MM.1S (cell line): ENCODE data around the gene DMBX1.

Source experiments
- DNase-seq: peaks from one replicate; pipeline ENCODE4 v3.0.0-alpha.2; 2015
- H2AFZ ChIP-seq: fragments of 300-600 bp; sonication (generic); 2 replicates; pipeline ENCODE4 v1.6.0; 2016; ENCODE audit warnings: antibody characterized with exemption, low read length
- H3F3A ChIP-seq: fragments of 300-600 bp; sonication (generic); 2 replicates; pipeline ENCODE4 v1.6.1; 2016; ENCODE audit warnings: mild to moderate bottlenecking, antibody characterized with exemption, low read length, moderate library complexity, mixed read lengths; ENCODE audit not compliant: insufficient read depth
- H3K27ac ChIP-seq: fragments of 300-600 bp; sonication (generic); 2 replicates; pipeline ENCODE4 v1.5.1; 2016; ENCODE audit warnings: mild to moderate bottlenecking, low read length
- H3K27me3 ChIP-seq: fragments of 300-600 bp; sonication (generic); replicated peaks from 2 replicates; pipeline ENCODE4 v1.6.0; 2016; ENCODE audit warnings: low read length; ENCODE audit not compliant: insufficient read depth
- H3K36me3 ChIP-seq: fragments of 300-600 bp; sonication (generic); replicated peaks from 2 replicates; pipeline ENCODE4 v1.6.1; 2016; ENCODE audit warnings: mild to moderate bottlenecking, low read length, mixed read lengths; ENCODE audit not compliant: insufficient read depth
- H3K4me1 ChIP-seq: fragments of 300-600 bp; sonication (generic); 2 replicates; pipeline ENCODE4 v1.6.1; 2016; ENCODE audit warnings: low read length, mixed read lengths
- H3K4me2 ChIP-seq: fragments of 300-600 bp; sonication (generic); 2 replicates; pipeline ENCODE4 v1.6.0; 2016; ENCODE audit warnings: low read depth, low read length
- H3K4me3 ChIP-seq: fragments of 300-600 bp; sonication (generic); 2 replicates; pipeline ENCODE4 v1.5.1; 2016; ENCODE audit warnings: low read length, mixed read lengths
- H3K79me2 ChIP-seq: fragments of 300-600 bp; sonication (generic); 2 replicates; pipeline ENCODE4 v1.6.1; 2016; ENCODE audit warnings: mixed run types, low read length, mixed read lengths
- H3K9ac ChIP-seq: fragments of 300-600 bp; sonication (generic); 2 replicates; pipeline ENCODE4 v1.6.1; 2016; ENCODE audit warnings: low read length, mixed read lengths
- H3K9me2 ChIP-seq: fragments of 300-600 bp; sonication (generic); replicated peaks from 2 replicates; pipeline ENCODE4 v1.6.1; 2016; ENCODE audit warnings: mild to moderate bottlenecking, low read length, mixed read lengths; ENCODE audit not compliant: insufficient read depth
- H3K9me3 ChIP-seq: fragments of 300-600 bp; sonication (generic); replicated peaks from 2 replicates; pipeline ENCODE4 v1.6.1; 2016; ENCODE audit warnings: mild to moderate bottlenecking, low read length, mixed read lengths; ENCODE audit not compliant: insufficient read depth
- H4K20me1 ChIP-seq: fragments of 300-600 bp; sonication (generic); 2 replicates; pipeline ENCODE4 v1.6.1; 2016; ENCODE audit warnings: mild to moderate bottlenecking, low read length, moderate library complexity, mixed read lengths; ENCODE audit not compliant: insufficient read depth
- EZH2 ChIP-seq: fragments of 300-600 bp; sonication (generic); optimal IDR thresholded peaks from 2 replicates; pipeline ENCODE3; 2017; ENCODE audit warnings: low read depth, mild to moderate bottlenecking, antibody characterized with exemption, low read length, mixed read lengths
- EZH2phosphoT487 ChIP-seq: fragments of 300-600 bp; sonication (generic); IDR thresholded peaks from 2 replicates; pipeline ENCODE4 v1.6.1; 2018; ENCODE audit warnings: antibody characterized with exemption, low read length
- TF ChIP-seq, protein P1 (sequence below): fragments of 300-600 bp; sonication (generic); IDR thresholded peaks from 2 replicates; pipeline ENCODE4 v1.5.1; 2016; ENCODE audit warnings: antibody characterized with exemption, low read length, mixed read lengths

Gene DMBX1

DNA sequence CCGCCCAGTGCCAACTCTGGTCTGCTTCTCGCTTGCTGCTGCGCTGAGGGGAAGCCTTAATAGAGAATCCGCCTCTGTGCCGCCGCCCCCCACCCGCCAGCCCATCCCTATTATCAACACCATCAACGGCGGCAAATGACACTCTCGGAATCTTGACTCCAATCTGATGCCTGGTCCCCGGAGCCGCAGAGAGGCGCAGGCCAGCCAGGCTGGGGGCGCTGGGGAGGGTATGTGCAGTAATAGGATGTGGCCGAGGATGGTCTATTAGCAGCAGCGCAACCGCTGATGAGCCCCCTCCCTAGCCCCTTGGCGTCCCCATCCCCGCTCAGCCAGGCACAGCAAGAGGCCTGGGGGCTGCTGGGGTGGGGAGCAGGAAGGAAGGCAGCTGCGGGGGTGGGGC is 15.1 kb upstream of the DMBX1 start:
- Histone ChIP-seq H3K27me3 (no peaks in the 10 kb centered on the region), H3K9me3 (no peaks in the 10 kb centered on the region), H2AFZ (no peak overlapping the region), H4K20me1 (no peaks in the 10 kb centered on the region), H3K79me2 (no peaks in the 10 kb centered on the region), H3K27ac (no peak overlapping the region), H3K4me3 (no peak overlapping the region), H3K9ac (no peak overlapping the region), H3K4me2 (no peak overlapping the region), H3K9me2 (no peaks in the 10 kb centered on the region), H3K36me3 (no peaks in the 10 kb centered on the region), H3F3A (no peaks in the 10 kb centered on the region), H3K4me1 (no peaks in the 10 kb centered on the region)
- no peak for DNase-seq
- TF ChIP-seq EZH2phosphoT487: no peak
- TF ChIP-seq, protein P1, sequence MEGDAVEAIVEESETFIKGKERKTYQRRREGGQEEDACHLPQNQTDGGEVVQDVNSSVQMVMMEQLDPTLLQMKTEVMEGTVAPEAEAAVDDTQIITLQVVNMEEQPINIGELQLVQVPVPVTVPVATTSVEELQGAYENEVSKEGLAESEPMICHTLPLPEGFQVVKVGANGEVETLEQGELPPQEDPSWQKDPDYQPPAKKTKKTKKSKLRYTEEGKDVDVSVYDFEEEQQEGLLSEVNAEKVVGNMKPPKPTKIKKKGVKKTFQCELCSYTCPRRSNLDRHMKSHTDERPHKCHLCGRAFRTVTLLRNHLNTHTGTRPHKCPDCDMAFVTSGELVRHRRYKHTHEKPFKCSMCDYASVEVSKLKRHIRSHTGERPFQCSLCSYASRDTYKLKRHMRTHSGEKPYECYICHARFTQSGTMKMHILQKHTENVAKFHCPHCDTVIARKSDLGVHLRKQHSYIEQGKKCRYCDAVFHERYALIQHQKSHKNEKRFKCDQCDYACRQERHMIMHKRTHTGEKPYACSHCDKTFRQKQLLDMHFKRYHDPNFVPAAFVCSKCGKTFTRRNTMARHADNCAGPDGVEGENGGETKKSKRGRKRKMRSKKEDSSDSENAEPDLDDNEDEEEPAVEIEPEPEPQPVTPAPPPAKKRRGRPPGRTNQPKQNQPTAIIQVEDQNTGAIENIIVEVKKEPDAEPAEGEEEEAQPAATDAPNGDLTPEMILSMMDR: no peak
- no peak for TF ChIP-seq EZH2

DNA sequence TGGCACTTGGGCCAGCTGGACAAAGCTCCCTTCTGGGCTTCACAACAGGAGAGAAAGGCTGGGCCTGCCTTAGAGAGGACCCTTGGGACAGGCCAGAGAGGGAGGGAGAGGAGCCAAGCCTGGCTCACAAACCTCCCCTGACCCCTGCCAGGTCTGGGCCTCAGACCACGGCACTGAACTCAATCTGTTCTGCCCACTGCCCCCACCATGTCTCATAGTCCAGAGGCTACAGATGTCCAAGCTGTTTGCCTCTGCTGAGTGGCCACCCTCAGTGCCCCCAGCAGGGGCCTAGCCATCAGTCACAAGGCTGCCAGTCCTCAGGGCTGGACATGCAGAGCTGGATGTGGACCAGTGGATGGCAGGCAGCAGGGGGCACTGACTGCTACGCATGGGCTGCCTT is 13.0 kb upstream of the DMBX1 start:
- Histone ChIP-seq H2AFZ (no peak overlapping the region), H3K27ac (no peak overlapping the region), H3F3A (no peaks in the 10 kb centered on the region), H3K36me3 (no peaks in the 10 kb centered on the region), H3K79me2 (no peaks in the 10 kb centered on the region), H3K9me3 (no peaks in the 10 kb centered on the region), H3K4me1 (no peaks in the 10 kb centered on the region), H3K4me2 (no peak overlapping the region), H3K4me3 (no peak overlapping the region), H3K9me2 (no peaks in the 10 kb centered on the region), H4K20me1 (no peaks in the 10 kb centered on the region), H3K27me3 (0 out of 2 replicates have a peak, but pooled peaks cover 7% of the 10 kb centered on the region), H3K9ac (no peak overlapping the region)
- DNase-seq: no peak
- TF ChIP-seq EZH2 (no peak), EZH2phosphoT487 (no peak)
- TF ChIP-seq, protein P1: no peak

DNA sequence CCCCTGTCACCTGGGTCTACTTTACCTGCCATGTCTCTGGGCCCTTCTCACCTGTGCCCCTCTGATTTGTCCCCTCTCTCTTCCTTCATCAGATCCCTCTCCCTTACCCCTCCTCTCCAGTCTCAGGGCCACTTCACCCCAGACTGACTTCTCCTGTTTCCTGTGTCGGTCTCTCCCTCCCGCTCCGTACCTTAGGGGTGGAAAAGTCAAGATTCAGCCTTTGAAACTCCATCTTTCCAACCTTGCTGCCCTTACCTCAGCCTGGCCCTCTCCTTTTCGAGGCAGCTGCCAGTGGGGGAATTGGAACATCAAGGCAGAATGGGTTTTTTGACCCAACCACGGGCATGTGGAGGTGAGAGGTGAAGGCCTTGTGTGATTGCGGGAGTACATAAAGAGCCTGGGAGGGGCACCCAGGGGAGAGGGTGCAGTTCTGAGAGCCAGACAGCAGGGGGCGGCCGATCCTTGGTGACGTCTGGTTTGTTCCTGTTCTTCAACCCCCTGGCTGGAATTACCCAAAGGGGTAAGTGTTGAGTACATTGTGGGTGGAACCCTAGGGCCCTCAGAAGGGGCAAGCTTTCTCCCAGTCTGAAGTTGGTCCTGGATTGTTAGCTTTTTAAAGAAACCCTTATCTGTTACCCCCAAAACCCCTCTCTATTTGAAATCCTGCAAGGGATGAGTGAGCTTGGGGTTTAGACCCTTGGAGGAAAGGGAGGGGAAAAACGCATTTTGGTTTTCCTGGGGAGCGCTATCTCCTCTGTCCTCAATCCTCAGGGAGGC is 12.3 kb upstream of the DMBX1 start:
- H3F3A ChIP-seq: no peaks in the 10 kb centered on the region
- peaks cover 12% of the 10 kb centered on the region; the same call in 1 of the 2 replicates for H3K27me3 ChIP-seq
- H3K4me1 ChIP-seq: no peaks in the 10 kb centered on the region
- no peaks in the 10 kb centered on the region for H3K36me3 ChIP-seq
- H3K27ac ChIP-seq: no peak overlapping the region
- DNase-seq: peak; percentile 58
- H3K9ac ChIP-seq: no peak overlapping the region
- H3K79me2 ChIP-seq: no peaks in the 10 kb centered on the region
- no peaks in the 10 kb centered on the region for H4K20me1 ChIP-seq
- no peak overlapping the region for H2AFZ ChIP-seq
- H3K9me3 ChIP-seq: no peaks in the 10 kb centered on the region
- H3K4me2 ChIP-seq: no peak overlapping the region
- TF ChIP-seq EZH2: no peak
- TF ChIP-seq, protein P1: peak; percentile 89
- no peaks in the 10 kb centered on the region for H3K9me2 ChIP-seq
- H3K4me3 ChIP-seq: no peak overlapping the region
